NCI-H1105 treated with DMSO at 0.1 percent for 48 hours (cell line): ENCODE results near the gene RGS17.
A peak's percentile ranks its signal among the peaks of the same experiment; 100 is the strongest.
"Not testable (repeated sequence)": the region's sequence is repeated elsewhere in the genome, so short reads cannot be mapped to it uniquely, and the experiment has no call there.

Experiments used
- DNase-seq: peaks from one replicate; lab custom pipeline; 2025; lab: John Stamatoyannopoulos, UW

Gene RGS17, protein sequence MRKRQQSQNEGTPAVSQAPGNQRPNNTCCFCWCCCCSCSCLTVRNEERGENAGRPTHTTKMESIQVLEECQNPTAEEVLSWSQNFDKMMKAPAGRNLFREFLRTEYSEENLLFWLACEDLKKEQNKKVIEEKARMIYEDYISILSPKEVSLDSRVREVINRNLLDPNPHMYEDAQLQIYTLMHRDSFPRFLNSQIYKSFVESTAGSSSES

DNA sequence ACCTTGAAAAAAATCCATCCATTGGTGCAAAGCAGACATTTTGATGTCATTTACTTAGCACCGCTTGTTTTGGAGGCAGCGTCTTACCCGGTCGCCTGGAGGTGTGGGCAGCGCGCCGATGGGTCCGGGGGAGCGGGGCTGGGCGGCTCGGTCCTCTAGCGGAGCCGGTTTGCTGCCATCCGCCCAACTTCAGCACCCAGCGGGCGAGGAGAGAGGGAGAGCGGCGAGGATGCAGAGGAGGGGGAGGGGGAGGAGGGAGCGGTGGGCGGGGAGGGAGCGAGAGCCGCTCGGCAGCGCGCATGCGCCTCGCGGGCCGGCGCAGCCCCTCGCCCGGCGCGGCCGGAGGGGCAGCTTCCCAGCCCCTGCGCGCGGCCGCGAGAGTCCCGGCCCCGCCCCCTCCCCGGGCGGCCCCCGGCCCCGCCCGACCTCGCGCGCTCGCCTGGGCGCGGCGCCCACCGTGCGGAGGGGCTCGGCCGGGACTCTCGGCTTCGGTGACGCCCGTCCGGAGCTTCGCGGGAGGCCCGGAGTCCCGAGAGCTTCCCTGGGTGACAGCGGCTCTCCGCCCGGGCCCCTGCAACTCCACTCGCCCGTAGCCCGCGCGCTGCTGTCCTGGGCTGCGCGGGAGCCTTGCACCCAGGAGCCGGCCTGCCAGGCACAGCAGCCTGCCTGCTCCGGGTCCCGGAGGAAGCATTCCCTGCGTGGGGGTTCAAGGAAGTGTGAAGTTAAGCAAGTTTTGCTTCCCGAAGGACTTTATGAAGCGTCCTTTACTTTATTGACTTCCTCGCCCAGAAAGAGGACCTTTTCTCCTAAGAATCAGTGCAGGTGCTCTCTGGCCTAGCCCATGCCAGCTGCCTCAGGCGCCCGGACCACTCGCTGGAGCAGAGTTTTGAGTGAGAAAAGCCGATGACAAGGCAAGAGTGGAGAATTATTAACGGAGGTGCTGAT is at the start of gene RGS17:
TSS of gene RGS17 (minus strand) at position 246 of the 945 bp plus-strand sequence. CDS start 87,264 bp downstream, outside the sequence.
- DNase-seq = peak; percentile 76

DNA sequence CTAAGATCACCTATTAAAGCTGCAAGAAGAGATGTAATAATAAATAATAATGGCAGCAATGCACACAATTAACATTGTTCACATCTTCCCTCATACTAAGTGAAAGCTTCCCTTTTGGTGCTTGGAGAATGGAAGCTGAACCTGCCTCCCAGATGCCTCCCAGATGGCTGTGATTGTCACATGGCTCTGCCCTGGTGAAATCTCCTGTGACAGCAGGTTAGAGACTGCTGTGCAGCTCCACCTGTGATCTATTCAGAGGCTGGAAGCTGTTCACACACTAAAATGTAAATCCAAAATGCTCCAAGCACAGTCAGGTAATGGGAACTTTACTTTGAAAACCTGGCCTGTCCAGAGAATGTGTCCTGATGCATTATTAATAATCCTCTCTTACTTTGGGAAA is 41.7 kb upstream of the RGS17 start:
- DNase-seq = peak; percentile 10

DNA sequence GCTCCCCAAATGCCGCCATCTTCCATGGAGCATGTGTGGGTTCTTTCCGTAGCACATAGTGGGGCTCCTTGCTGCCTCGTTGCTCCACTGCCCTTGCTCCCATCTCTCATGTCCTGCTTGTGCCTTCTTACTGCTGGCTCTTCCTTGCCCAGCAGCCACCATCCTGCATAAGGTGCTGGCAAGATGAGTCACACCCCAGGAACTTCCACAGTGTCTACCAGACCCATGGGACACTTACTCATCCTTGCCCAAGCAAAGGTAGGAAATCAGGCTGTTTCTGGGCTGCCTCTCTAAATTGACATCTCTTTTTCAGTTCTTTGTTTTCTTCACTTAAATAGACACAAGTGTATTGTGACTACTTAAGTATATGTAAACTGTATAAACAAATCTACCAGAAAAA is 39.4 kb upstream of the RGS17 start:
- DNase-seq = no peak

DNA sequence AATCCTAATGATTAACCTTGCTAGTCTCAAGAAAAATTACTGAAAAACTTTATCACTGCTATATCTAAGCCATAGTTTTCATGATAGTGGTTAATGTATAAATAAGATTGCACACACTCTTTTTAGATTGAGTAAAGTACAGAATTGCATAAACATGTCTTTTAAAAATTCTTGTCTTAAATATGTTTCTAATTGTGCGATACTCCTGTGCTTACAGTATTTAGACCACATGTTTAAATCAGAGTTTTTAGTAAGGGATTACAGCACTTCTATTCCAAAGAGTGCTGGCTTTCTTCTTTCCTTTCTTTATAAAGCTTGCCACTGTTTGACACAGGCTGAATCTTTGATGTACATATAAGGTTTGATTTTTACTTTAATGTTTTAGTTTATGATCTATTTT is 36.8 kb upstream of the RGS17 start:
- DNase-seq = no peak

DNA sequence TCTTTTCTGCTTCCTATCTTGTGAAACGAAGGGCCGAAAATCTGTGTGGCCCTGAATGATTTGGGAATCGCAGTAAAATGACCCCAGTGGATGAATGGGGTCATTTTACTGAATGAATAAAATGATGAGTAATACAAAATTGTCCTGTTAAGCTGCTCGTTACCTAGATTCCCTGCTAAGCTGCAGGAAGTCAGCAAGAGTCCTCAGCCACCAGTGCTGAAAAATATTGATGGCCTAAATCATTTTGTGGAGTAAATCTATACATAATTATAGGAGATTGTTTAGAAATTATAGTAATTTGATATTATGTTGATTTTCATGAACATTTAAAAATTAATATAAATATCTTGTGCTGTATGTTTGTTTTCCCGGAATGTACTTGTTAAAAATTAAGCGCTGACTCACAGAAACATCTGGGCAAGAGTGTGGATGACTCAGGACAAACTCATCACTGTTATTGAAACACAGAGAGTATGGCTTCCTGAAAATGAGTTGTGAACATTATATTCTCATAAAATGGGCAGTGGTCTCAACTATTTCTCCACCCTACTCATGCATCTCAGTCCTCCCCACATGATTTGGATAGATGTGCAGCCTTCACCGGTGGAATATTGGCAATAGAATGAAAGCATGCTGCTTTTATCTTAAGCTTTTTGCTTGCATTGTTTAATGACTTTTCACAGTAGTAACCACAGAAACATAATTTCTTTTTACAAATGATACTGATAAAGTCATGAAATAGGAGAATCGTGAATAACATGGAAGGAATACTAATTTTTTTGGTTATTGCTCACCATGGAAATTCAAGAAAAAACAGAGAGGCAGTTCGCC is 36.2 kb upstream of the RGS17 start:
- DNase-seq = no peak

DNA sequence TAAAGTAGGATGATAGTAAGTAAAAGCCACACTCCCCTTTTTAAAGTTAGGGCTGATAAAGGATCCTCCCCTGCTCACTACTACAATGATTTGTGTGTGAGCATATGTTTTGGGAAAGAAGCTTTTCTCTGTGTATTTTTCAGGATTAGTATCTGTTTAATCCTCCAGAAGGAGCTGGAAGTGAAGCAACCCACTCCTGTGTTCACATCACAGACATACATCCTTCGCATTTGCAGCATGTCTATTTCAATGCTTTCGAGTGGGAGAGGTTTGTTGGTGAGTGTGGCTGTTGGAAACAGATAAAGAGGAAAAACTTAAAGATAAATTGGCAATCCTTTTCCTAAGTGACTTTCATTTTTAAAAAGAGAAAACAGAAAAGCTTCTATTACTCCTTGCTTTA is 31.6 kb upstream of the RGS17 start:
- DNase-seq = no peak

DNA sequence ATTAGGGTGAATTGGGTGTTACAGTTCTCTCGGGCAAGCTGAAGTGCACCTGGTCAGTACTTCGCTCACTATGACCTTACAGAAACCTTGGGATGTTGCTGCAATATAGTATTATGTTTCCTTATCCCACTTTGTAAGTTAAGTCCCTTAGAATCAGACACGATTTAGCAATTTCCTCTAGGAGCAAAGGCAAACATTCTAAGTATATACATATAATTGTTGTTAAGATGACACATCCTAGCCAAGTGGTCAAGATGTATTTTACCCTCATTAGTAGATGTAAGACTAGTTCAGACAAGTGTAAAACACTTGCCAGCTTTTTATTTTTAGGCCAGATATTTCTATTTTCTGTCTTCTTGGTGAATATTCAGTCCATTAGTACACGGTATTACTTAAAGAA is 31.1 kb upstream of the RGS17 start:
- DNase-seq = no peak

DNA sequence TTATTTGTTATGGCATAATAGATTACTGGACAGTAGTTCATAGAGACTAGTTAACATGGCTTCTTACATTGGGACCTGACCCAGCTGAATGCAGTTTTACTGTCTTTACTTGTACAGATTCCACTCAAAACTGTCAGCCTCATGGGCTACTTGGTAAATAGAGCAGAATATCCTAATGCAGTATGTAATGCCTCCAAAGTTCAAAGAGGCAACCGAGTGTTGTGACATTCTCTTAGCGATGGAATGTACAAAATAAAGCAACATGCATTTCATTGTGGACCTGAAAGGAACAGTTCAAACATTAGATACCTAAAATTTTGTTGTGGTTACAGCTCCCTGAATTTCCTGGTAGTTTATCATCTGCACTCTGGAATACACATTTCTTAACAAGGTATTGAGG is 29.1 kb upstream of the RGS17 start:
- DNase-seq = no peak

DNA sequence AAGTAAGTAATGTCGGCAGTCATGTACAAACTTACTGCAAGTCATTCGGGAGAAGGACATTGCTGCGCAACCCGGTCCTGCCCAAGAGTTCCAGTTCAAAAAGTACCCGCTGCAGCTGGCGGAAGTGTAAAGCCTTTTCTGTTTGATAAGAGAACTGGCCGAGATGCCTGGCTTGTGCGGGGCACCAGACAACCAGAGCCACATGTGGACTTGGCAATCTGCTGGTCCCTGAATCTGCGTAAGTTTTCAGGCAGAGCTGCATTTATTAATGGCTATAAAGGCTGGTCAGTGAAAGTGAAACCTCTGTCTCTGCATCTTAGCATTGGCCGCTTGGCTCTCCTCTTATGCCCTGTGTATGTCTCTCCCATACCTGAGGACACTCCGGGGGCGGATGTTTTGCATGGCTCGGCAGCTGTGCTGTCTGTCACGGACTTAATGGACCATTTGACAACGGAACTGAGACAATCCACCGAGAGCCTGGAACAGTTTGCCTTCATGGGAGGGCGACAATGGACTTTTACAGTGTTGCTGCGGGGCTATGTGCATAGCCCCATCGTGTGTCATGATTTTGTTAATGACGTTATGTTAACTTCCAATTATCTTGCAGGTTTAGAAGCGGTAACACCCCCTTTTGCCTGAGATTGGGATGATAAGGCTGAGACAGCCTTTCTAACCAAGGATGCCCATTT is 19.8 kb upstream of the RGS17 start:
- no peak for DNase-seq

DNA sequence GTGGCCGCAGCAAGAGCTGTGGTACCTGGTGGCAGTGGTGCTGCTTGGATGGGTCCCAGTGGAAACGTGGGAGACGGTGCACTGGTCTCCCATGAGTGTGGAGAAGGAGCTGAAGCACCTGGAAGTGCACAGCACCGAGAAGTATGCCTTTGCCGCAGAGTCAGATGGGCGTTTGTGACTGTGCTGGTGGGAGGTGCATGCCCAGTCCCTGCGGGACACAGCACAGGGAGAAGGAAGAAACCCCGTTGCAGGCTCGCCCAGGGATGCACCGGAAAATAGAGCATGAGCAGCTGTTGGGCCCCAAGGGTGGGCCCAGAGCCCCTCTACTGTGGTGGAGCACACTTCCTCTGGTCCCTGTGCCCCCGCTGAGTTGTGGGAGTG is 19.3 kb upstream of the RGS17 start:
- DNase-seq = no peak

DNA sequence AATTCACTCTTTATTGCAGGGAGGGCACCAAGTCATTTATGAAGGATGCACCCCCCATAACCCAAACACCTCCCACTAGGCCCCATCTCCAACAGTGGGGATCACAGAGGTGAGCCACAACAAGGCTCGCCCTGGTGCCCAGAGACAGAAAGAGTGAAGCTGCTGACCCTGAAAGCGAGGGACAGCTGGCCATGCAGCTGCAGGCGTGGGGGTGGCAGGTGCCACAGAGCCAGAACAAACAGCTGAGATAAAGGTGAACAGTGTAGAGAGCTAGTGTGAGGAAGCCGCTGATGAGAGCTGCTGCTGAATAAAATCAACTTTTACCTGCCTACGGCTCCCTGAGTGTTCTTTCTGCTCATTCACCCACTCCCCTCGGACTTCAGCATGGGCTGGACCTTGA is 18.8 kb upstream of the RGS17 start:
- no peak for DNase-seq

DNA sequence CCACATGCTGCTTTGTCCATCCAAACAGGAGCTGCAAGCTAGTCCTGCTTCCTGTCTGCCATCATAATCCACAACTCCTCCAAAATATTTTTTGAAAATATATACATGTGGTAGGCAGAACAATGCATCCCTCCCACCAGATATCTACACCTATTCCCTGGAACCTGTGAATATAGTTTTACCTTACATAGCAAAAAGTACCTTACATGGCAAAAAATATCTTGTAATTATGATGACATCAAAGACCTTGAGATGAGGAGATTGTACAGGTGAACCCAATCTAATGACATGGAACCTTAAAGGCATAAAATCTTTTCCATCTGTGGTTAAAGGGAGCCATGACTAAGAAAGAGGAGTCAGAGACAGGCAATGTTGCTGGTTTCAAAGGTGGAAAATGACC is 15.3 kb upstream of the RGS17 start:
- no peak for DNase-seq

DNA sequence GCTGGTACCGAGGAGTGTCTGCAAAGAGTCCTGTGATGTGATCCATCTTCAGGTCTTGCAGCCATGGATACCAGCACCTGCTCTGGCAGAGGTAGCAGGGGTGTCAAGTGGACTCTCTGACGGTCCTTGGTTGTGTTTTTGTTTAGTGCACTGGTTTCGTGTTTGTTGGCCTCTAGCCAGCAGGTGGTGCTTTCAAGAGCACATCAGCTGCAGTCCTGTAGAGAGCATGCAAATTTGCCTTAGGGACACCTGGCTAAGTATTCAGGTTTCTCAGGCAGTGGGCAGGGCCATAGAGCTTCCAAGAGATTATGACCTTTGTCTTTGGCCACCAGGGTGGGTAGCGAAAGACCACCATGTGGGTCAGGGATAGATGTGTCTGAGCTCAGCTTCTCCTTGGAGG is 14.5 kb upstream of the RGS17 start:
- DNase-seq = peak; percentile 95

DNA sequence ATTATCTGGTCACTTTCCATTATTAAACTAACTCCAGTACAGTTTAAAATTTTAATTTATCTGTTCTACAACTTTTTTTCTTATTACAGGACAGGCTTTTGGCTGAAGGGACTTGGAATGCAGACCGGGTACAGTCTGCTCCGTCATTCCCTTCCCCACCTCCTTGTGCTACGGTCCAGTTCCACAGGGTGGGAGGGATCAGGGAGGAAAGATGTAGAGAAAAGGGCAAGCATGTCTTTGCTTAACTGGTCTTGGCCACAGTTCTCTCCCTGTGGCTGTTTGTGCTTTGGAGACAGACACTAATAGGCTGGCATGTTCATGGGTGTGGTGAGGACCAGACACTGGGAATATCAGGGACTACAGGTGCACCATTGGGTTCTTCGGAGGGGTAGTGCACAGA is 12.1 kb upstream of the RGS17 start:
- no peak for DNase-seq

DNA sequence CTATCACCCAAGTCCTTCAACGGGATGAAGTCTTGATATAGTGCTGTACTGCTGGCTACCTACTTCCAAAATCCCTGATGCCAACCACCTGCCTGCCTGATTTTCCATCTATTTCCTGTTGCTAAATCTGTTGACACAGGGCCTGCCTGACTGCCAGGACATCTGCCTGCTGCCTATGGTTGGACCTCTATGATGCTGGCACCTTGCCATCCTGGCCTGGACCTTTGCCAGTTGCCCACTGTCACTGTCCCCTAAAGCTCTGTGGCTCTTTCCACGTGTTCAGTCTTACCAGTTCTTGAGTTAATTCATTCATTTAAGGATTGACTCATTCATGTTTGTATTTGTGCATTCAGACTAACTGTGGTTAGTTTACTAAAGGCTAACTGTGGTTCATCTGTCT is 9.2 kb upstream of the RGS17 start:
- peak; percentile 95 for DNase-seq

DNA sequence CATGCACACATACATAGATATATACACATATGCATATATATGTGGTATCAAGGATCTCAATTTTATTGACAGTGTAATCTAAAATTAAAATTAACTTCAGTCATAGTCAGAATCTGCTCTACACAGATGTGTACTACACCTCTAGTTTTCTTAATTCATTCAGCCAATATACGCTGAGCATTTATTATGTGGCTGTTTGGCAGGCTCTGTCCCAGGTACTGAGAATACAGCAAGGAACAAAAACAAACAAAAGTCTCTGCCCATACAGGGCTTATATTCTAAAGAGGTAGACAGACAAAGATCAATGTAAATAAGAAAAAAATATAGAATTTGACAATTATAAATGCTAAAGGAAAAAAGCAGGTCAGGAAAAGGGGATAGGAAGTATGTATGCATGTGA is 7.8 kb upstream of the RGS17 start:
- DNase-seq = no peak

DNA sequence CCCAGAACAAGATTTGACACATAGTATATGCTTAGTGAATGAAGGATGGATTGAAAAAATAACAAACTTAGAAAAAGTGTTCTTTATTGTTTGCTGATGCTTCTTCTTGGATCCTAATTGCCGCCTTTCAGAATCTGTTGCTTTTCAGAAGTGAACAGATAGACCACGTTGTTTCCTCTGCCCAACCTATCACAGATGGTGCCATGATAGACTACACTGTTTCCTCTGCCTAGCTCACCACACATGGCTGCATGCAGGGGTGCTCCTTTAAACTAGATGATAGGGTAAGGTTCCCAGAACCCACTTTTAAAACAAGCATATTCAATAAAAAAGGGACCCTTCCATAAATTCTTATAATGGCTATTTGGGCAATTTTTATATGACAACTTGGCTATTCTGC is 4.6 kb upstream of the RGS17 start:
- DNase-seq = no peak

DNA sequence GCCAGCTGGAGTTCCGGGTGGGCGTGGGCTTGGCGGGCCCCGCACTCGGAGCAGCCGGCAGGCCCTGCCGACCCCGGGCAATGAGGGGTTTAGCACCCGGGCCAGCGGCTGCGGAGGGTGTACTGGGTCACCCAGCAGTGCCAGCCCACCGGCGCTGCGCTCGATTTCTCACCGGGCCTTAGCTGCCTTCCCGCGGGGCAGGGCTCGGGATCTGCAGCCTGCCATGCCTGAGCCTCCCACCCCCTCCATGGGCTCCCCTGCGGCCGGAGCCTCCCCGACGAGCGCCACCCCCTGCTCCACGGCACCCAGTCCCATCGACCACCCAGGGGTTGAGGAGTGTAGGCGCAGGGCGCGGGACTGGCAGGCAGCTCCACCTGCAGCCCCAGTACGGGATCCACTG is 2.6 kb upstream of the RGS17 start:
- DNase-seq = not testable (repeated sequence)

DNA sequence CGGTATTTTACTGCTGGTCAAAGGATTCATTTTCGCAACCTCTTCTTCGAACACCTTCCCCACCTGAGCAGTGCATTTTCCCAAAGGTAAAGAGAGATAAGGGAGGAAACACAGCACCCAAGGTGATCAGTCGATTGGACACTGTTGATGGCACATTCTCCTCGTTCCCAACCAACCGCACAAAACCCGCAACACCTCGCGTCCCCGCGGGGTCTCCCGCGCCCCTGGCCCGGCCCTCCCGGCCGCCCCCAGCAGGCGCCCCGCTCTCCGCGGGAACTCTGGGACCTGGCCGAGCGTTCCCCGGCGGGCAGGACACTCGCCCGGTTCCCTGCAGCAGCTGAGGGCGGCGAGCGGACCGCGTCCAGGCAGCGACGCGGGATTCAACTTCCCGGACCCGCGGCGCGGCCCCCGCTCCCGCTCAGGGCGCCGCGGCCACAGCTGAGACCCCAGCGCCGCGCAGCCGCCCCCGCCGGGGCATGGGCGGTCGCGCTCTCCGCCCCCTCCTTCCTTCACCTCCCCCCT is 506 bp downstream of the RGS17 start:
- peak; percentile 48 for DNase-seq

DNA sequence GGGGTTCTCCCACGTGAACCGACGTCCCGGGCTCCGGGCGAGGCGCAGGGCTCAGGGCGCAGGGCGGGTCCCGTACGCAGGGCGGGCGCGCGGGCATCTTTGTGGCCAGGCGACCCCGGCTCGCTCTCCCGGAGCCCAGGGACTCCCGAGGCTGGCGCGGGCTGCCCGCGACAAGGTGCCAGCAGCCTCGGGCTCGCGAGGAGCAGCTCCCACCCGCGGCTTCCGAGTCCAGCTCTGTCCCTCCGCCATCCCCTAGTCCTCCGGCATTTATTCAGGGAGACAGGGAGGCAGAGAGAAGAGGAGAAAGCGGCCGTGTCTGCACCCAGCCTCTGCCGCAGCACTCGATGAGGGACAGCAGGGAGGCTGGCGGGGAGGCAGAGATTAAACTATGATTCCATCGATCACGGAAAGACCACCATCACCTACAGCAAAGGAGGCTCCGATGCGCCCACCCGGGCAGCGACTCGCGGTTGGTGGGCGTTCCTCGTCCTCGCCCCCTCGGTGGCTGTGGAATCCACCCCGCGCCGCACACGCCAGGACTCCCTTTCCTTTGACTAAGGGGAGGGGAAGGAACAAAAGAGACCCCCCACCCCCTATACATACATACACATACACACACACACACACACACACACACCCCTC is 1.1 kb downstream of the RGS17 start:
- peak; percentile 45 for DNase-seq

DNA sequence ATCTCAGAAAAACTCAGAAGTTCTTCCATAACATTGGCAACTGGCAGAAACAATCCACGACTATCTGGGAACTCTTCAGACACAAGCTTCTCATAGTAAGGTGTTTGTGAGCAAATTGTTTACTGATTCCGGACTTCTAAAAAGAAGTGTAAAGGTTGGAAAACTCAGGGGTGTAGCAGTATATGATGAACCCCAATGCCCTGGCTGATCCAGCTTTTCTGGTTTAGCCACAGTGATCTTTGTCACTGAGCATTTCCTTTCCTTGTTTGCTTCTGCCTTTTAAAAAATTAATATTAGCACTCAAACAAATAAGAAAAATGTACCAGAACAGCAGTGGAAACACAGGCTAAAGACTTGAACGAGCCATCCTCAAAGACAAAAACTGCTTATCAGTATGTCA is 4.9 kb downstream of the RGS17 start:
- DNase-seq = no peak
